NT2/D1 (cell line): ENCODE data around the gene FARS2.

ENCODE experiments used
- SUZ12 ChIP-seq: IDR thresholded peaks from 2 replicates; pipeline ENCODE4 v1.6.1; 2011; ENCODE audit not compliant: insufficient read length, insufficient read depth; ENCODE audit errors: extremely low read depth
- YY1 ChIP-seq: IDR thresholded peaks from 2 replicates; pipeline ENCODE4 v1.6.1; 2011; ENCODE audit not compliant: insufficient read length, insufficient read depth

GRCh38 chr6:5744497-5744896 lies 483.2 kb downstream of the FARS2 start:
- TF ChIP-seq YY1 (no peak), SUZ12 (no peak)
